CD4-positive, alpha-beta T cell treated with Interleukin-4 for 1 hour (primary cell): Measurements from ENCODE around the gene GREM1.

Source experiments
- DNase-seq, 2 donors: peaks; one replicate each; pipeline ENCODE4 v3.0.0-alpha.2; 2020 to 2022

GREM1 gene

GRCh38 chr15:32732574-32733157, 14.9 kb downstream of the GREM1 start:
- no peak for DNase-seq

GRCh38 chr15:32733281-32733680, 15.5 kb downstream of the GREM1 start:
- DNase-seq: no peak

DNA sequence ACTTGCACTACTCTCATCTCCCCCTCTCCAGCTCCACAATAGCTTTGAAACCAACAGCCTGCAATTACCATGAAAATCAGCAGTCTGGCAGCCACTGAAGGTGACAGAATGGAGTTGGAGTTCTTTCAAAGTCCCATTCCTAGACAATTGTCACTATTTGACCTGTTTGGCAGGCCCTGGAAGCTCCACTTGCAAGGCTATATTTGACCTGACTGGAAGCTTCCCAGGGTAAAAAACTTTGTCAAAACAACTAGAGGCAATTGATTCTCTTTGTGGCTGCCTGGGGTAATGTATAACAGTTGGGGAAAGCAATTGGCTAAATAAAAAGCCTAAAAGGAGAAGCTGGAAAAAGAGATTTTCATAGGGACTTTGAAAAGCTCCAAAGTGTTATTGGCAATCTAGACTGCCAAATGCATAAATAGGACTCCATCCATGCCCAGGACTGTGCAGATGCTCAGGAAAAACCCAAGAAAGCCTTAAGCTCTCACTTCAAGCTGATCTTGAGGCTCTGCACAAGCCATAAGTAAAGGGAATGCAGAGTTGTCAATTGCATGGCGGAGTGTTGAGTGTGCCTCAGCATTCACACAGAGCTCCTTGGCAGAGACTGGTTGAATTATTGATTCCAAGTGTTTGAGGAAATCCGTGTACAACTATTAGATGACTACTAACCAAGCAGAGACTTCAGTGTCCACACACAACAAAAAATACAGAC, 18.3 kb downstream of the GREM1 start:
- no peak for DNase-seq

- DNase-seq: no peak
Measured at GRCh38 chr15:32736701-32737061, 18.9 kb downstream of the GREM1 start.

DNA sequence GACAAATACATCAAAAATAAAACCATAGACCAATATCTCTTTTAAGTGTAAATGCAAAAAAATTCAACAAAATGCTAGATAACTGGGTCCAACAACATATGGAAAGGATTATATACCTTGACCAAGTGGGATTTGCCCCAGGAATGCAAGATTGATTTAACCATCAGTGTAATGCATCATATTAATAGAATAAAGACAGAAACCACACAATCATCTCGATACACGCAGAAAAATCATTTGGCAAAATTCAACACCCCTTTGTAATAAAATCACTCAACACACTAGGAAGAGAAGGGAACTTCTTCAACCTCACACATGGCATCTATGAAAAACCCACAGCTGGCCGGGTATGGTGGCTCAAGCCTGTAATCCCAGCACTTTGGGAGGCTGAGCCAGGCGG, 19.5 kb downstream of the GREM1 start:
- no peak for DNase-seq

- no peak for DNase-seq
Measured at GRCh38 chr15:32738666-32739065, 20.9 kb downstream of the GREM1 start.

DNA sequence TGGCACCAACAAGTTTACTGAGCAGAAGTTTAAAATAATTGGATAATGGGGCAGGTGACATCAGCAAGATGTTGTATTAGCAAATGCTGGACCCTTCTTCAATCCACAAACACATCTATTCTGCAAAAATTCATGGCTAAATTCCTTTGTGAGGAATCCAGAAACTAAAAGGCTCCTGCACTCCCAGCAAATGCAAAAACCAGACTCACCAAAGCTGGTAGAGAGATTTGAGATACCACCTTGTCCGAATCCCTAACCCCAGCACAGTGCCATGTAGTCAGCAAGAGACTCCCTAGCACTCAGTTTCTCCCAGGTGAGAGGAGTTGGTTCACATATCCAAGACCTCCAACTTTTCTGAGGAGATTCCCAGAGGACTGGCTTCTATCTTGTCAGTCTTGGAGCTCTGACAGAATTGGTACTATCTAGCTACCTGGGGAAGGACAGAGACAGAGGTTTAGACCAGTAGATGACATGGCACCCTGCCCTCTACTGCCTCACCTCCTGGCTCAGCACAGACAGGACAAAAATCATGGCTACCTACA, 21.8 kb downstream of the GREM1 start:
- DNase-seq: no peak

- DNase-seq: no peak
Measured at GRCh38 chr15:32743411-32744140, 25.8 kb downstream of the GREM1 start.

DNA sequence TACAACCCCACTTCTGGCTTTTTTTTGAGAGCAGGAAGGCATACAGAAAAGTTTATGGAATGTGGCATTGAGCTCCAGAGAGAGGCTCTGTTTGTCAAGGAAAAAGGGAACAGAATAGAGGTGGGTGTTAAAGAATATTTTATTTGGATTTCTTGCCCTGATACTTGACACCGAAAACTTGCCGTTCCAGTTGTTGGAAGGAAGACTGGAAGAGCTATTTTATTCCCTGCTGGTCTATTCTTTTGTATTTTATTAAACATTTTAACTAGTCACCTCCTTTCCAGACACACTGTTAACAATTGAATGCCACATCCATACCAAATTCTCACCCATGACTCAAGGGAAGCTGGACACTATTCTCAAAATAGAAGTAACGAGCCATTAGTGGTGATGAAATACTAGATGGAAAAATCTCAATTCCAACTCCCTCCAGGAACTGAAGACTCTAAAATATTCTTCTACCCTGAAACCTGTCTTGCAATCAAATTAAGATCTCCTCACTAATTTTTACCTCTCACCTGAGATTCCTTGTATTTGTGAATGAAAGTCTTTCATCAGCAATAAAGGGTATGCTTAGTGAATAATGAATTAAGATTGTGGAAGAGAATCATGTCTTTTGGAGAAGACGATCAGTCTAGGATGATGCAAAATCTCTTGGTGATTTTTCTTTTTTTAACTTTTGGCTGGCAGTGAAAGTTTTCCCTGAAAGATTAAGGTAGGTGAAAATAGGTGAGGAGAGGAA, 28.5 kb downstream of the GREM1 start:
- no peak for DNase-seq

GRCh38 chr15:32747921-32748342, 30.1 kb downstream of the GREM1 start:
- DNase-seq: no peak

DNA sequence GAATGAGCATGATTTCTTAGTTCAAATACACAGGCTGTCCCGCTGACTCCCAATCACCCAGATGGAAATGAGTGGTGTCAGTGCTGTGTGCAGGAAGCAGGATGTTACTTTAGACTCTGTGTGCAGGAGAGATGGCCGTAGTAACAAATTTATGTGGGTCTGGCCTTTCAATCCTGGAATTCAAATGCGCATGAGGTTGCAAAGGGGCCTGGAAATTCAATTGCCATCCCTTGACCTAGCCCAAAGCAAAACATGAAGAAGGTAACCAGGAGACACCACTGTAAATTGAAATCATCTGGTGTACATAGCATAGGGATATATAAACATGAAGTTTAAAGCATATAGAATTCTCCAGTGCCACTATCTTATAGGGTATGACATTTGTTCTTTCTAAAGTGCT, 33.2 kb downstream of the GREM1 start:
- DNase-seq: no peak

- no peak for DNase-seq
Measured at GRCh38 chr15:32757426-32757825, 39.6 kb downstream of the GREM1 start.

DNA sequence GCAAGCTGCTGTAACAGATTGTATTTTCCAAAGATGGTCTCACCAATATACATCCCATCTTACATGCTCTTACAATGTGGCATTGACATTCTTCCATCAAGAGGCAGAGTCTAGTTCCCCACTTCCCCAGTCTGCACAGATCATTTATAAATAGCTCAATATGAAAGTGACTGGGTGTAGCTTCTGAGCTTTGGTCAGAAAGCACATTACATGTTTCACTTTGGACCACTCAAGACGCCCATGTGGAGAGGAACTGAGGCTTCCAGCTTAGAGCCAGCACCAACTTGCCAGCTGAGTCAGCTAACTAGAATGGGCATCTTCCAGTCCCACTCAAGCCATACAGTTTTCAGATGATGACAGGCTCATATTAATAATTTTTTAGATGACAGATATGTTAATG, 45.5 kb downstream of the GREM1 start:
- no peak for DNase-seq

DNA sequence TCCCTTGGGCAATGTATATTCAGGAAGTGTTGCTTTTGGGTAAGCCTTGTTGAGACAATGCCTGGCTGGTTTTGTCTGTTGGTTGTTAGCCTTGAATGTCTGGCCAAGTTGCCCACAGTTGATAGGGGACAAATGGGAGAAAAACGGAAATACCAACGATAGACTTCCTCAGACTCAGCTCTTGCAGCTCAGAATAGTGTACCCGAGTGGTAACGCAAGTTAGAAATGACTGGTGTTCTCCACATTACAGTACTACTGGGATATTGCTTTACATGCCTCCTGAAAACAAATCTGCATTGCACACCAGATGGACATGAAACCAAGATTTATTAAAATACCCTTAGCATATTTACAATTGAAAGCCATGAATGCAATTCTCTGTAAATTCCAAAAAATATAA, 47.4 kb downstream of the GREM1 start:
- no peak for DNase-seq

- DNase-seq: no peak
Measured at GRCh38 chr15:32766101-32766500, 48.3 kb downstream of the GREM1 start.

DNA sequence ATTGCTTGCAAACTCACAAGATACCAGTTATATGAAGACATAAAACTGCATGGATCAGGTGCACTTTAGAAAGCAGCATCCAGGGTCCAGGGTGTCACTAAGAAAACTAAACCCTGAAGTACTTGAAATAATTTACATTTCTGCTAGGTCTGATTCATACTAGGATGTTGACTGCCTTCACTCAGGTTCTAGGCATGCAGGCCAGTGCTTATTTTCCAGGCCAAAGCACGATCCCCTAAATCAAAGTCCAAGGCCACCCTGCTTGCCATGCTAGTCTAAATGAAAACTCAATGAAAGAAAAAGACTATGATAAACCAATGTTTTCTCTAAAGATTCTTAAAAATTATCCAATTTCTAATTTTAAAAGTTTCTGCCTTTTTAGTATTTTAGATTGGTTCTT, 49.4 kb downstream of the GREM1 start:
- no peak for DNase-seq

DNA sequence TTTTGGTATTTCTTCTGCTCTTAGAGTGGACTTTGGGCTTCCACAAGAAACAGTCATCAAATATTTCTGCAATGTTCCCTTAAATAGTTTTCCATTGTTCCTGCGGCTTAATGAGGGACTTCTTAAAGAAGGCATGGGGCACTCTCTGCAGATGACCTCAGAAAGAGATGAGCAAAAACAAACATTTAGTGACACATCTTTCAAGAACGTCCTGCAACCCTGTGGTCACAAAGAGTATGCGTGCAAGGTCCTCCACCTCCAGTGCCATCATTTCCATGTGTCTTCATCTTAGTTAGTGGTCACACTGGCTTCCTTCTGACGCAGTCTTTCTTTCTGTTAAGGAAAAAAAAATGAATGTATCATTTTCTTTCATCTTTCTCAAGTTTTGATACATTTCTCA, 56.2 kb downstream of the GREM1 start:
- DNase-seq: no peak

DNA sequence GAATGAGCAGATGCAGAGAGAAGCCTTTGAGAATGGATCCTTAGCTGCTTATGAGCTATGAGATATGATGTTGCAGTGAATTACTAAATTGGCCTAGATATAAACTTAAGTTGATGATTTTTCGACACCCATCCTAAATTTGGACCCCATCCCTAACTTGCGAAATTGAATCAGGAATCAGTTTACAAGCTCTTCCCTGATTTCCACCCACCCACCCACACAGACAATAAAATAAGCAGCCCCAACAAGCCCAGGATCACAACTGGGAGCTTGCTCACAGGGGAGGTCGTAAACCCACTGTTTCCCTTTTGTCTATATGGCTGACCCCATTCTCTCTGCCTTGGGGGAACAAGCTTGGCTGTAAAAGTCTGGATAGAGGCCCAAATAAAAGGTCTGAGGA, 57.3 kb downstream of the GREM1 start:
- no peak for DNase-seq

DNA sequence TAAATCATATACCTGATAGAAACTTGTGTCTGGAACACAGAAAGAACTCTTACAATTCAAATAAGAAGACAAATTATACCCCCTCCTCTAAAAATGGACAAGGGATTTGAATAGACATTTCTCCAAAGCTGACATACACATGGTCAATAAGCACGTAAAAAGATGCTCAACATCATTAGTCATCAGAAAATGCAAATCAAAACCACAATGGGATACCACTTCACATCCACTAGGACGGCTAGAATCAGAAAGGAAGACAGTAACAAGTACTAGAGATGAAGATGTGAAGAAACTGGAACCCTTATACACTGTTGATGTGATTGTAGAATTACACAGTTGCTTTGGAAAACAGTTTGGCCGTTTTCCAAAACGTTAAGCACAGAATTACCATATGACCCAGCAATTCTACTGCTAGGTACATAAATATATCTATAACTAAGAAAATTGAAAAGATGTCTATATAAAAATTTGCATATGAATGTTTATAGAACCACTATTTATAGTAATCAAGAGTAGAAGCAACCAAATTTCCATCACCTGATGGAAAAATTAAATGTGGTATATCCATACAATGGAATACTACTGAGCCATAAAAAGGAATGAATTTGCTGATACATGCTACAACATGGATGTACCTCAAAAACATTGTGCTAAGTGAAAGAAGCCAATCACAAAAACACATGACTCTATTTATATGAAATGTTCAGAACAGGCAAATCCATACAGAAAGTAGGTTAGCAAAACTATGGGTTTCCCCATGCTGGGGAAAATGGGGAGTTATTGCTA, 60.8 kb downstream of the GREM1 start:
- DNase-seq: no peak

DNA sequence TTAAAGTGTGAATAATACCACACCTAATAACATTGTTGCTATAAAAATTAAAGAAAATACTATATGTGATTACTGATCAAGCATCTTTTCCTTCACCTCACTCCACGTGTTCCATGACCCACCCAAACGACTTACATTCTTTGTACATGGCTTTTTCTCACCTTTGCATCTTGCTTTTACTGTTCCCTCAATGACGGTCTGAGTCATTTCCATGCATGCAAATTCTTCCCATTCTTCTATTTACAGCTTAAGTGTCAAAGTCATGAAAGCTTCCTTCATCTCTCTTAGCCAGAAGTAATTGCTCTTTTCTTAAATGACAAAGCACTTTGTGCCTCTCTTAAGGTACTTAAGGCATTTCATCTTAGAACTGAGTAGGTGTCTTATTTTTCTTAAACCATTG, 64.0 kb downstream of the GREM1 start:
- DNase-seq: no peak

- DNase-seq: no peak
Measured at GRCh38 chr15:32784581-32784980, 66.8 kb downstream of the GREM1 start.

GRCh38 chr15:32786906-32787305, 69.1 kb downstream of the GREM1 start:
- no peak for DNase-seq

- no peak for DNase-seq
Measured at GRCh38 chr15:32787949-32788348, 70.1 kb downstream of the GREM1 start.
